Breast epithelium (tissue), 4 donors: ENCODE data around the gene PAPSS2. TPM values are rescaled to one million over a fixed set of nuclear protein-coding genes. Genes with fewer than 3 reads are reported as not detected.

Source experiments
- DNase-seq, 2 donors: peaks; one replicate each; pipeline ENCODE4 v3.0.0-alpha.2; 2019; ENCODE audit warnings: low spot score in 2 of 2
- H3K27ac ChIP-seq, 2 donors: fragments of 200-600 bp; sonication (generic) in 1 of 2; one replicate each; pipeline ENCODE4 v1.5.1; 2016 to 2019; ENCODE audit warnings: mild to moderate bottlenecking in 1 of 2
- H3K27me3 ChIP-seq, 2 donors: fragments of 200-600 bp; sonication (generic) in 1 of 2; one replicate each; pipeline versions ENCODE4 v1.5.1 to v1.6.0; 2017 to 2019; ENCODE audit warnings: control low read depth in 1 of 2, mild to moderate bottlenecking in 1 of 2
- H3K36me3 ChIP-seq: fragments of 200-600 bp; one replicate; pipeline ENCODE4 v1.5.1; 2019
- H3K4me1 ChIP-seq, 2 donors: fragments of 200-600 bp; sonication (generic); one replicate each; pipeline ENCODE4 v1.5.1; 2016 to 2019; ENCODE audit warnings: control low read depth in 1 of 2
- H3K4me3 ChIP-seq, 3 donors: fragments of 200-600 bp; sonication (generic); 1 replicate in 2 of 3; 2 replicates in 1 of 3; pipeline ENCODE4 v1.5.1; 2016 to 2019; ENCODE audit warnings: mild to moderate bottlenecking in 3 of 3, moderate library complexity in 2 of 3
- H3K9me3 ChIP-seq, 2 donors: fragments of 200-600 bp; sonication (generic) in 1 of 2; one replicate each; pipeline ENCODE4 v1.5.1; 2016 to 2019; ENCODE audit warnings: control low read depth in 1 of 2
- CTCF ChIP-seq, 3 donors: fragments of 450-650 bp; IDR thresholded peaks; one replicate each; pipeline ENCODE4 v1.5.1; 2016 to 2017; ENCODE audit warnings: antibody characterized with exemption in 3 of 3, mild to moderate bottlenecking in 3 of 3, moderate library complexity in 3 of 3
- POLR2A ChIP-seq: fragments of 450-650 bp; IDR thresholded peaks from one replicate; pipeline ENCODE4 v1.6.1; 2016; ENCODE audit warnings: antibody characterized with exemption, mild to moderate bottlenecking, moderate library complexity
- POLR2AphosphoS5 ChIP-seq, 3 donors: sonication (generic); formaldehyde crosslinking; IDR thresholded peaks; one replicate each; pipeline ENCODE4 v1.6.1; 2017; ENCODE audit warnings: antibody characterized with exemption in 3 of 3
- intact Hi-C: fragments of 100-400 bp; cut with DNase I; formaldehyde crosslinking; loops from one replicate; pipeline ENCODE4 v1.15.1; 2023; ENCODE audit warnings: low total_unique reads
- total RNA-seq, 3 donors: library from RNA; depleted of rRNA; stranded (reverse); fragments of >200 nt; gene quantifications; one replicate each; pipeline ENCODE4 v1.1.0, GENCODE V29; 2016

Gene PAPSS2
- total RNA-seq, 3 donors from 2014 or later = 21.1 to 33.8 (median 27.2) TPM

- Histone ChIP-seq H3K4me3 (no peak overlapping the region), H3K36me3 (no peaks in the 10 kb centered on the region), H3K9me3 (no peaks in the 10 kb centered on the region), H3K27ac (no peak overlapping the region), H3K27me3 (no peaks in the 10 kb centered on the region), H3K4me1 (no peaks in the 10 kb centered on the region)
- intact Hi-C loops = no loop called here
- TF ChIP-seq POLR2A (no peak), CTCF (IDR thresholded peaks at IDR 0.05) (peak; percentile 60 to 70 (median 64)), POLR2AphosphoS5 (IDR thresholded peaks at IDR 0.05) (no peak)
- DNase-seq = no peak
These were observed 3.1 kb upstream of the PAPSS2 start for GRCh38 chr10:87656431-87657072.

- no peaks in the 10 kb centered on the region for H3K36me3 ChIP-seq
- no peaks in the 10 kb centered on the region for H3K27me3 ChIP-seq
- no peak overlapping the region for H3K27ac ChIP-seq
- intact Hi-C loops = no loop called here
- no peak for DNase-seq
- no peaks in the 10 kb centered on the region for H3K4me1 ChIP-seq
- no peak for TF ChIP-seq POLR2AphosphoS5 (IDR thresholded peaks at IDR 0.05)
- no peak for TF ChIP-seq POLR2A
- TF ChIP-seq CTCF (IDR thresholded peaks at IDR 0.05) = no peak
- H3K9me3 ChIP-seq = no peaks in the 10 kb centered on the region
- H3K4me3 ChIP-seq = no peak overlapping the region
These were observed 2.3 kb upstream of the PAPSS2 start for GRCh38 chr10:87657371-87657770.

GRCh38 chr10:87658321-87658795 is 1.3 kb upstream of the PAPSS2 start:
- Histone ChIP-seq H3K9me3 (no peaks in the 10 kb centered on the region), H3K4me3 (no peak overlapping the region), H3K4me1 (no peaks in the 10 kb centered on the region), H3K36me3 (no peaks in the 10 kb centered on the region), H3K27me3 (no peaks in the 10 kb centered on the region), H3K27ac (peak overlapping the region in 1 of 2 donors; percentile 13)
- TF ChIP-seq POLR2AphosphoS5 (IDR thresholded peaks at IDR 0.05) (no peak), CTCF (IDR thresholded peaks at IDR 0.05) (no peak), POLR2A (no peak)
- intact Hi-C loops = no loop called here
- DNase-seq = no peak

- peak overlapping the region; percentile 72 to 85 (median 78) for H3K4me3 ChIP-seq
- no peaks in the 10 kb centered on the region for H3K36me3 ChIP-seq
- H3K4me1 ChIP-seq = no peaks in the 10 kb centered on the region
- H3K27ac ChIP-seq = peak overlapping the region; percentile 72 to 82
- H3K27me3 ChIP-seq = no peaks in the 10 kb centered on the region
- no peaks in the 10 kb centered on the region for H3K9me3 ChIP-seq
- intact Hi-C loops = no loop called here
- DNase-seq = no peak
- no peak for TF ChIP-seq POLR2A
- TF ChIP-seq POLR2AphosphoS5 (IDR thresholded peaks at IDR 0.05) = no peak
- TF ChIP-seq CTCF (IDR thresholded peaks at IDR 0.05) = no peak
These were observed 671 bp upstream of the PAPSS2 start for GRCh38 chr10:87658858-87659555.

- peak overlapping the region; percentile 72 to 82 for H3K27ac ChIP-seq
- peak overlapping the region; percentile 72 to 85 (median 78) for H3K4me3 ChIP-seq
- no peaks in the 10 kb centered on the region for H3K27me3 ChIP-seq
- H3K36me3 ChIP-seq = no peaks in the 10 kb centered on the region
- TF ChIP-seq POLR2A (no peak), CTCF (IDR thresholded peaks at IDR 0.05) (no peak), POLR2AphosphoS5 (IDR thresholded peaks at IDR 0.05) (no peak)
- H3K9me3 ChIP-seq = no peaks in the 10 kb centered on the region
- no peak for DNase-seq
- intact Hi-C loops = no loop called here
- no peaks in the 10 kb centered on the region for H3K4me1 ChIP-seq
These were observed 931 bp downstream of the PAPSS2 start for GRCh38 chr10:87660484-87661133.
